GM23248 (cell line): Measurements from ENCODE around the gene PKIG. TPM values are rescaled to one million over a fixed set of nuclear protein-coding genes. Genes with fewer than 3 reads are reported as not detected.

ENCODE experiments used
- DNase-seq: peaks from one replicate; pipeline ENCODE4 v3.0.0-alpha.2; 2015
- H2AFZ ChIP-seq: fragments of 200-600 bp; sonication (generic); 2 replicates; pipeline ENCODE4 v1.6.1; 2016; ENCODE audit warnings: antibody characterized with exemption
- H3F3A ChIP-seq: fragments of 200-600 bp; sonication (generic); 2 replicates; pipeline ENCODE4 v1.6.1; 2016; ENCODE audit warnings: mild to moderate bottlenecking, antibody characterized with exemption, mixed run types; ENCODE audit not compliant: insufficient read depth
- H3K27ac ChIP-seq: fragments of 200-600 bp; sonication (generic); 2 replicates; pipeline ENCODE4 v1.5.1; 2016; ENCODE audit warnings: mild to moderate bottlenecking
- H3K27me3 ChIP-seq: fragments of 200-600 bp; sonication (generic); replicated peaks from 2 replicates; pipeline ENCODE4 v1.6.1; 2016; ENCODE audit warnings: mild to moderate bottlenecking; ENCODE audit not compliant: insufficient read depth
- H3K36me3 ChIP-seq: fragments of 200-600 bp; sonication (generic); 2 replicates; pipeline ENCODE4 v1.6.1; 2016; ENCODE audit warnings: low read depth, mild to moderate bottlenecking
- H3K4me1 ChIP-seq: fragments of 200-600 bp; sonication (generic); 2 replicates; pipeline ENCODE4 v1.6.1; 2016; ENCODE audit warnings: mild to moderate bottlenecking; ENCODE audit not compliant: insufficient read depth
- H3K4me2 ChIP-seq: fragments of 200-600 bp; sonication (generic); one replicate; pipeline ENCODE4 v1.6.1; 2016; ENCODE audit warnings: mild to moderate bottlenecking; ENCODE audit not compliant: unreplicated experiment
- H3K4me3 ChIP-seq: fragments of 200-600 bp; sonication (generic); 2 replicates; pipeline ENCODE4 v1.5.1; 2016; ENCODE audit warnings: mild to moderate bottlenecking
- H3K79me2 ChIP-seq: fragments of 200-600 bp; sonication (generic); 2 replicates; pipeline ENCODE4 v1.6.1; 2016; ENCODE audit warnings: mild to moderate bottlenecking; ENCODE audit not compliant: insufficient read depth
- H3K9ac ChIP-seq: fragments of 200-600 bp; sonication (generic); 2 replicates; pipeline ENCODE4 v1.6.1; 2016; ENCODE audit warnings: mild to moderate bottlenecking
- H3K9me2 ChIP-seq: fragments of 200-600 bp; sonication (generic); 2 replicates; pipeline ENCODE4 v1.6.1; 2016; ENCODE audit warnings: mixed run types, mild to moderate bottlenecking, moderate library complexity; ENCODE audit not compliant: insufficient read depth
- H3K9me3 ChIP-seq: fragments of 200-600 bp; sonication (generic); one replicate; pipeline ENCODE4 v1.6.1; 2017; ENCODE audit warnings: low read depth
- H4K20me1 ChIP-seq: fragments of 200-600 bp; sonication (generic); 2 replicates; pipeline ENCODE4 v1.6.0; 2016; ENCODE audit not compliant: insufficient read depth
- EZH2 ChIP-seq: fragments of 200-600 bp; sonication (generic); IDR thresholded peaks from 2 replicates; pipeline ENCODE4 v1.6.1; 2018; ENCODE audit warnings: antibody characterized with exemption, mild to moderate bottlenecking; ENCODE audit not compliant: insufficient read depth, poor library complexity, severe bottlenecking
- EZH2phosphoT487 ChIP-seq: fragments of 200-600 bp; sonication (generic); IDR thresholded peaks from 2 replicates; pipeline ENCODE4 v1.6.1; 2018; ENCODE audit warnings: antibody characterized with exemption, moderate library complexity, mild to moderate bottlenecking, low read depth; ENCODE audit not compliant: insufficient read depth
- WGBS, 2 experiments: methylation state at CpG; one replicate each; pipeline ENCODE4 v1.1.6; 2015 to 2017; ENCODE audit warnings: low lambda C conversion rate in 2 of 2, low coverage in 1 of 2; ENCODE audit errors: missing lambda C conversion rate in 2 of 2; 5-methylcytosine and 5-hydroxymethylcytosine counted together
- in situ Hi-C: fragments of 300-500 bp; cut with MboI; formaldehyde crosslinking; loops from 2 replicates; pipeline ENCODE4 v1.15.0; 2020
- polyA plus RNA-seq: library from polyadenylated mRNA; unstranded; fragments of >200 nt; fragmentation: Nextera tagmentation; extraction: Ambion mirVana; gene quantifications from 2 replicates; pipeline ENCODE4 v1.2.1, GENCODE V29; 2016
- total RNA-seq: library from RNA; depleted of rRNA; stranded (reverse); fragments of >200 nt; shearing (Covaris generic); gene quantifications from 2 replicates; pipeline ENCODE4 v1.2.3, GENCODE V29; 2014

The PKIG gene
- total and polyA plus RNA-seq, 2 experiments from 2014 or later = 46.0 to 83.7 TPM

GRCh38 chr20:44589537-44589936 is 7.2 kb downstream of the PKIG start:
- Histone ChIP-seq H3F3A (0 out of 2 replicates have a peak, but pooled peaks cover 6% of the 10 kb centered on the region), H3K9me2 (no peaks in the 10 kb centered on the region), H3K9me3 (no peaks in the 10 kb centered on the region), H3K36me3 (peaks cover 8% of the 10 kb centered on the region), H3K4me1 (peaks cover 8% of the 10 kb centered on the region), H3K27ac (no peak overlapping the region), H2AFZ (no peak overlapping the region), H4K20me1 (no peaks in the 10 kb centered on the region), H3K27me3 (no peaks in the 10 kb centered on the region), H3K4me3 (no peak overlapping the region), H3K9ac (no peak overlapping the region), H3K4me2 (no peak overlapping the region), H3K79me2 (peaks cover 70% of the 10 kb centered on the region)
- 70 to 71% methylated on average over 4 of the region's 4 CpGs for WGBS, 2 experiments
- in situ Hi-C loops = no loop called here
- no peak for TF ChIP-seq EZH2
- no peak for TF ChIP-seq EZH2phosphoT487
- DNase-seq = no peak

DNA sequence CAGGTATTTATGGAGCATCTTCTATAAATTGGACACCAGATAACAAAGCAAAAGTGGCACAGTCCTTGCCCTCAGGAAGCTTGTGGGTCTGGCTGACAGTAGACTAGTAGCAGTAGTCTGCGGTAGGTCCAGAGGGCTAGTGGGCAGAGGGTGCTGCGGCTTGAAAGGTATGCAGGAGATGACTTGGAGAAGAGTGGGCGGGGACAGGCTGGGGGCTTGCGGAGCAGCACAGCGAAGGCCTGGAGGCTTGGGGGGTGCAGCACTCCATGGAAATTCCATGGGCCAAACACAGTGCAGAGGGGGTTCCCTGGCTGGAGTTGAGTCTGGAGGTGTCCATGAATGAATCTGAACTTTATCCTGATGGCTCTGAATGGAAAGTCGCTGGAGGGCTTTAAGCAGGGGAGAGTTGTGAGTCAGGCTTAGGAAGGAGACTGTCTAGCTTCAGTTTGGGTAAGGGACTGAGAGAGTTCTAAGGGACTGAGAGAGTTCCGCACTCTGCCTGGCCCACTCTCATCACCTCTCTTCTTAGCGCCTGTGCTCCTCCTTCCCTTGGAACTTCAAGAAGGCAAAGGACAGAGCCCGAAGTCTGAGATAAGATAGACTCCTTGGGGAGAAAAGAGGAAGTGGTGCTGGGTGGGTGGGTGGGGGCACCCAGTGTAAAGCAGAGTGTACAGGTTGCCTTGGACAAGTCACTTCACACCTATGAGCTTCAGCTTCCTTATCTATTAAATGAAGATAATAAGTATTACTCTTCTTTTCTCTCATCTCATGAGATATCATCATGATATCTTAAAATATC is 8.8 kb downstream of the PKIG start:
- Histone ChIP-seq H3K36me3 (peaks cover 8% of the 10 kb centered on the region), H3K4me1 (peaks cover 14% of the 10 kb centered on the region), H3K27me3 (no peaks in the 10 kb centered on the region), H3F3A (0 out of 2 replicates have a peak, but pooled peaks cover 6% of the 10 kb centered on the region), H3K79me2 (peaks cover 65% of the 10 kb centered on the region), H4K20me1 (no peaks in the 10 kb centered on the region), H3K9me3 (no peaks in the 10 kb centered on the region), H2AFZ (no peak overlapping the region), H3K4me3 (no peak overlapping the region), H3K27ac (no peak overlapping the region), H3K9me2 (no peaks in the 10 kb centered on the region), H3K9ac (no peak overlapping the region), H3K4me2 (no peak overlapping the region)
- DNase-seq = no peak
- in situ Hi-C loops = no loop called here
- WGBS, 2 experiments = 87 to 91% methylated on average over 9 of the region's 9 CpGs
- TF ChIP-seq EZH2 = no peak
- no peak for TF ChIP-seq EZH2phosphoT487

DNA sequence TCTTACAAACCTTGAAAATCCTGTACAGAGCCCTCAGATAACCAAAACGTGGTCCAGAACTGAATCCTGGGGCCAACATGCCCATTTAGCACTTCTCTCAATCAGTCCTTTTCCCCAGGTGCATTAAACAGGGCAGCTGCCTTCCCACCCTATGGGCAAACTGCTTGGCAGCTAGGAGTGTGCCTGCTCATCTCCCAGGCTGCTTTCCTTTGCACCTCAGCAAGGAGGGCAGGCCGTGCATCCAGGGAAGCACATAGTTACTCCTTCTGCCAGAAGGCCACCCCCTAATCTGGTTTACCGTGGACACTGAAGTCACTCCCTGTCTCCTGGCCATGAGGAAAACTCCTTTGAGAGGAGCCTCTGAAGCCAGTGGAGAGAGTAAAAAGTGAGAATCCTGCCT is 10.0 kb downstream of the PKIG start:
- Histone ChIP-seq H3K79me2 (peaks cover 59% of the 10 kb centered on the region), H3K9ac (no peak overlapping the region), H3K36me3 (peaks cover 8% of the 10 kb centered on the region), H3K4me2 (no peak overlapping the region), H3K4me3 (no peak overlapping the region), H3F3A (0 out of 2 replicates have a peak, but pooled peaks cover 6% of the 10 kb centered on the region), H3K27ac (no peak overlapping the region), H3K9me3 (no peaks in the 10 kb centered on the region), H3K9me2 (no peaks in the 10 kb centered on the region), H2AFZ (no peak overlapping the region), H4K20me1 (no peaks in the 10 kb centered on the region), H3K4me1 (peaks cover 14% of the 10 kb centered on the region), H3K27me3 (no peaks in the 10 kb centered on the region)
- TF ChIP-seq EZH2phosphoT487 = no peak
- TF ChIP-seq EZH2 = no peak
- in situ Hi-C loops = no loop called here
- no peak for DNase-seq
- 94 to 95% methylated on average over 3 of the region's 3 CpGs for WGBS, 2 experiments

- WGBS, 2 experiments = 93 to 94% methylated on average over 2 of the region's 2 CpGs
- Histone ChIP-seq H3K27me3 (no peaks in the 10 kb centered on the region), H3K4me3 (no peak overlapping the region), H3K4me1 (peaks cover 14% of the 10 kb centered on the region), H3K9me2 (no peaks in the 10 kb centered on the region), H2AFZ (no peak overlapping the region), H3K36me3 (peaks cover 8% of the 10 kb centered on the region), H3K9ac (no peak overlapping the region), H3K4me2 (no peak overlapping the region), H3K79me2 (peaks cover 53% of the 10 kb centered on the region), H3K9me3 (no peaks in the 10 kb centered on the region), H4K20me1 (no peaks in the 10 kb centered on the region), H3F3A (0 out of 2 replicates have a peak, but pooled peaks cover 6% of the 10 kb centered on the region), H3K27ac (no peak overlapping the region)
- TF ChIP-seq EZH2phosphoT487 (no peak), EZH2 (no peak)
- DNase-seq = no peak
- in situ Hi-C loops = no loop called here
Measured at GRCh38 chr20:44593751-44594150, 11.4 kb downstream of the PKIG start.
